ENCODE measurements around the gene INTS11.

INTS11 gene

GRCh38 chr1:1298861-1299685 is 25.4 kb downstream of the INTS11 start:
- no peak for DNase-seq

GRCh38 chr1:1297802-1298424 is 26.5 kb downstream of the INTS11 start:
- no peak for DNase-seq

- no peak for DNase-seq
Observed at GRCh38 chr1:1296070-1297061, 28.1 kb downstream of the INTS11 start.

- no peak for DNase-seq
Observed at GRCh38 chr1:1295154-1295923, 29.1 kb downstream of the INTS11 start.

- no peak for DNase-seq
Observed at GRCh38 chr1:1294250-1294890, 30.1 kb downstream of the INTS11 start.

- DNase-seq, result no peak
Observed at GRCh38 chr1:1293263-1294249, 30.9 kb downstream of the INTS11 start.

GRCh38 chr1:1292851-1293250 is 31.6 kb downstream of the INTS11 start:
- DNase-seq, result no peak

GRCh38 chr1:1292442-1292779 is 32.0 kb downstream of the INTS11 start:
- no peak for DNase-seq

- DNase-seq, result peak; percentile 82
Observed at GRCh38 chr1:1291548-1292441, 32.7 kb downstream of the INTS11 start.

- DNase-seq, result no peak
Observed at GRCh38 chr1:1291023-1291528, 33.4 kb downstream of the INTS11 start.

- DNase-seq, result peak; percentile 80
Observed at GRCh38 chr1:1290238-1290731, 34.2 kb downstream of the INTS11 start.

GRCh38 chr1:1287288-1288110 is 37.0 kb downstream of the INTS11 start:
- no peak for DNase-seq

GRCh38 chr1:1286313-1287261 is 37.9 kb downstream of the INTS11 start:
- no peak for DNase-seq

GRCh38 chr1:1285611-1286311 is 38.7 kb downstream of the INTS11 start:
- no peak for DNase-seq

GRCh38 chr1:1285102-1285571 is 39.3 kb downstream of the INTS11 start:
- DNase-seq, result no peak

All from activated CD8-positive, alpha-beta memory T cell treated with anti-CD3 and anti-CD28 coated beads for 24 hours (primary cell).